Bladder microvascular endothelial cell (primary cell): Measurements from ENCODE around the gene ZDHHC12. TPM values are rescaled to one million over a fixed set of nuclear protein-coding genes. Genes with fewer than 3 reads are reported as not detected.

Experiments
- total RNA-seq: library from RNA; depleted of rRNA; stranded (reverse); fragments of >200 nt; gene quantifications from 2 replicates; pipeline ENCODE4 v1.2.3, GENCODE V29; 2014

ZDHHC12 gene, protein sequence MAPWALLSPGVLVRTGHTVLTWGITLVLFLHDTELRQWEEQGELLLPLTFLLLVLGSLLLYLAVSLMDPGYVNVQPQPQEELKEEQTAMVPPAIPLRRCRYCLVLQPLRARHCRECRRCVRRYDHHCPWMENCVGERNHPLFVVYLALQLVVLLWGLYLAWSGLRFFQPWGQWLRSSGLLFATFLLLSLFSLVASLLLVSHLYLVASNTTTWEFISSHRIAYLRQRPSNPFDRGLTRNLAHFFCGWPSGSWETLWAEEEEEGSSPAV
- total RNA-seq = 26.9 and 39.0 TPM in 2 replicates

DNA sequence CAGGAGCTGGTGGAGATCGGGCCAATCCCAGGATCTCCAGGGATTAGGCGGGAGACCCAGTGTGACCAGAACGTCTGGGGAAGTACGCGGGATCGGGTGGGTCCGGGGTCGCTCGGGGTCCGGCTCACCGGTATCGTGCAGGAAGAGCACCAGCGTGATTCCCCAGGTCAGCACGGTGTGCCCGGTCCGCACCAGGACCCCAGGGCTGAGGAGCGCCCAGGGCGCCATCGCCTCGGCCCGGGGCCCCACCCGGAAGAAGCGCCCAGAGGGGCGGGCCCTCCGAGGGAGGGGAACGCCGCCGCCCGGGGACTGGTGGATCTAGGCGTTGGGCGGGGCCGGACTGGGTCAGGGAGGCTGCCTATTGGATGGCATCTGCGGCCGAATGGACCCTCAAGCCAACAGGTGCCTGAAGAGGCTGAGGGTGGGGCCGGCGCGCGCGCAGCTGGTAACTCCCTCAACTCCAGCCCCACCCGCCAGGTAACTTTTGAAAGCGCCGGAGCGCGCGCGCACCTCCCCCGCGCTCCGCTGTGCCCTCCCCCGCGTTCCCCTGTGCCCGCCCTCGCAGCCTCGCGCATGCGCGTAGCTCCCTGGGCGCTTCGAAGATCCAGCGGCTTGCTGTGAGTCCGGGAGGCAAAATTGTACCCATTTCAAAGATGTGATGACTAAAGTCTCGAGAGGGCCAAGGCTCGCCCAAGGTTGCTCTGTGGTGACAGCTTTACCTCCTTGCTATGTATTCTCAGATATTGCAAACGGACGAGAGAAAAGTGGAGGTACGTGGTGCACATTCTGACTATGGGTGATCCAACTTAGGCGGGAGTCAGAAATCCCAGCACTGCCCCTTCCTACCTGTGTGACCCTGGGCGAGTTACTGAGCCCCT is at the start of gene ZDHHC12:
ZDHHC12 (minus strand) TSS at position 262 of the 878 bp plus-strand sequence; CDS start at position 228, 34 bp downstream.

DNA sequence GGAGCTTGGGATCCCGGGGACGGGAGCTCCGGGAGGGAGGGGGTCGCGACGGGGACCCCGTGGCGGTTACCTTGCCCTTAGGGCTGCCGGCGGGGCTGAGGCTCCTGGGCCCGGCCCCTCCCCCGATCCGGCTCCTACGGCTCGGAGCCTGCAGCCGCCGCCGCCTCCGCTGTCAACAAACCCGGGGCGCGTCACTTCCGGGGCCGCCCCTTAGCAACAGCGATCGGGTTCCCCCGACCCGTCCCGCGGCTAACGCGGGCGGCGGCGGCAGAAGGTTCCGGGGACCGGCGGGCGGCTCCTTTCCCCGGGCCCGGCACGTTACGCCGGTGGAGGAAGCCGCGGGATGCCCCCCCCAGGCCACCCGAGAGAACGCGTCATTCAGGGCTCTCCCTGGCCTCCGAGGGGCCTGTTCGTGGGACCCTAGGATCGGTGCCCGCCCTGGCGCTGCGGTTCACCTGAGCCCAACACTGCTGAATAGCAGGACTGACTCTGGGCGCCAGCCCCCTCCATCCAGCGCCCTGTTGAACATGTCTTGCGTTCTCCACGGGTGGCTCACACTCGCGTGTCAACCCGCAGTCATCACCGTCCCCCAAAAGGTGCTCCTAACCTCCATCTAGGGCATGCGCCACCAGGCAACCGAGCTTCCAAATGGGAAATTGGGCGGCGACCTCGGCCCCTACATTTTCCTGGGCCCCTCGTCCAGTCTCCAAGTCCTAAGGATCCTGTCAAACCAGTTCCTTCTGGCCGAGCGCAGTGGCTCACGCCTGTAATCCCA is 48.0 kb upstream of the ZDHHC12 start, which contains the start of gene ZER1:
ZER1 (minus strand) TSS at position 183 of the 775 bp plus-strand sequence. CDS start 16,362 bp downstream, outside the sequence.

DNA sequence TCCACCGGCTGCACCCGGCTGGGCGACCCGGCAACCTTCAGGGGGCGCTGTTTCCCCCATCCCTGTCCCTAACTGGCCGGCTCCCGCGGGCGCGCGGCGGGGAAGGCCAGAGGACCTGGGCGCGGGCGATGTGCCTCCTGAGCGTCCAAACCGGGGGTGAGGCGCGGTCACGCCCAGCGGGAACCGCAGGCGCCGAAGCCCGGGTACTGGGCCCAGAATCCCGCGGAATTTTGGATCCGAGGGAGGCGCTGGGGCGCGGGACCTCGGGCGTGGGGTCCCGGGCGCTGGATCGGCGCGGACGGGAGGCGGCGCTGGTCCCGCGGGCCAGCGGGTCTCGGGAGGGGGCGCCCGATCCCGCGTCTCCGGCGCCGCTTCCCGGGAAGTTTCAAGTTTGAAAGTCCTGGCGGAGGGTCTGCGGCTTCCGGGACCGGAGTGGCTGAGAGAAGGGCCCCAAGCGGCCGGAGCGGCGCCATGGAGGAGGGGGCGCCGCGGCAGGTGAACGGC is 21.4 kb downstream of the ZDHHC12 start, which contains the start of gene PKN3:
PKN3 (plus strand) TSS at position 59 of the 504 bp plus-strand sequence; CDS start at position 472, 413 bp downstream.

DNA sequence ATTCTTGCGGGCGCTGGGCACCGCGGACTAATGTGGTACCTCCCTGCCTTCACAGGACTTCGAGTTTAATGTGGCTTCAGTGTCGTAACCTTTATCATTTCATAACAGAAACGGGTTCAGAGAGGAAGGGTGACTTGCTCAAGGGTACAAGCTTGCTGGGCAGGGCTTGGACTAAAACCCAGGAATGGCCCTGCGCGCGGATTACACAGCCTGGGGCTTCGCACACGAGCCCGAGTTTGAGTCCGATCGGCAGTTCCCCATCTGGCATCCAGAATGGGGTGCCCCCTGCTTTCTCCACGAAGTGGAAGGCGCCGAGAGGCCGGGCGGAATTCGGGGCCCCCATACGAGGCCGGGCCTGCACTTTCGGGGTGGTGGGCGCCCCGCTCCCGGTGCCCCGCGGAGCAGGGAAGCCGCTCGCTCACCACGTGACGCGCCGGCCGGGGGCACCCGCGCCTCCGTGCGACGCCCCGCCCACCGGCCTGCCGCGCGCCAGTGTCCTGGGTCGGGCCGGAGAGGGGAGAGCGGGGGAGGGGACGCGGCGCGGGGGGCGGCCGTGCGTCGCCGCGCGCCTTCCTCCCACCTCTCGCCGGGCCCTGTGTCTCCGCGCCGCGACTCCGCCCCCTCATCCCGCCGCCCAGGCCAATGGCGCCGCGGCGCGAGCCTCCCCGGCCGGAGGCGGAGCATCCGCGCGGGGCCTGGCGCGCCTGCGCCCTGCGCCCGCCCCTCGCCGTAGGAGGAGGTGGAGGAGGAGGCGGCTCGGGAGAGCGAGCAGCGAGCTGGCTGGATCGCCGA is 35.2 kb downstream of the ZDHHC12 start, which contains the start of gene SET:
SET (plus strand) TSS at position 722 of the 792 bp plus-strand sequence. CDS start 361 bp downstream, outside the sequence.

Other genes starting within 250 kb of the ZDHHC12 start
- gene GLE1, start 219.4 kb downstream of the ZDHHC12 start, total RNA-seq = 15.1 and 21.0 TPM in 2 replicates
- gene SPTAN1, start 171.5 kb downstream of the ZDHHC12 start, total RNA-seq = 452 and 679 TPM in 2 replicates
- 50.4 and 67.8 TPM in 2 replicates for gene DYNC2I2, start 67.3 kb downstream of the ZDHHC12 start, total RNA-seq
- 519 and 772 TPM in 2 replicates for gene SET, start 34.9 kb downstream of the ZDHHC12 start, total RNA-seq
- 13.5 and 22.7 TPM in 2 replicates for gene PKN3, start 21.6 kb downstream of the ZDHHC12 start, total RNA-seq
- gene ZER1, start 47.8 kb upstream of the ZDHHC12 start, total RNA-seq = 9.1 and 15.9 TPM in 2 replicates
- gene TBC1D13, start 63.1 kb upstream of the ZDHHC12 start, total RNA-seq = 10.5 and 16.0 TPM in 2 replicates
- 17.0 and 19.6 TPM in 2 replicates for gene ENDOG, start 94.4 kb upstream of the ZDHHC12 start, total RNA-seq
- 13.6 and 23.9 TPM in 2 replicates for gene SPOUT1, start 105.7 kb upstream of the ZDHHC12 start, total RNA-seq
- gene KYAT1, start 157.8 kb upstream of the ZDHHC12 start, total RNA-seq = 5.8 and 9.8 TPM in 2 replicates
- 76.4 and 165 TPM in 2 replicates for gene LRRC8A, start 158.0 kb upstream of the ZDHHC12 start, total RNA-seq
- gene PHYHD1, start 196.9 kb upstream of the ZDHHC12 start, total RNA-seq = 0.44 and 0.65 TPM in 2 replicates
- 24.0 and 33.0 TPM in 2 replicates for gene DOLK, start 223.5 kb upstream of the ZDHHC12 start, total RNA-seq
- gene NUP188, start 223.6 kb upstream of the ZDHHC12 start, total RNA-seq = 38.5 and 105 TPM in 2 replicates